ENCODE measurements around the gene SLC35F3. TPM values are rescaled to one million over a fixed set of nuclear protein-coding genes. Genes with fewer than 3 reads are reported as not detected.
"Not testable (repeated sequence)": the region's sequence is repeated elsewhere in the genome, so short reads cannot be mapped to it uniquely, and the experiment has no call there.

Gene SLC35F3
- polyA plus RNA-seq, 4 donors, result 0.63 to 2.0 (median 0.72) TPM

GRCh38 chr1:234240680-234241079, 336.2 kb downstream of the SLC35F3 start:
- no peak for DNase-seq (ENCODE audit: low read depth in 4 of 4, low spot score in 3 of 4)

GRCh38 chr1:234241941-234242490, 337.5 kb downstream of the SLC35F3 start:
- no peak for DNase-seq (ENCODE audit: low read depth in 4 of 4, low spot score in 3 of 4)

- no peak for DNase-seq (ENCODE audit: low read depth in 4 of 4, low spot score in 3 of 4)
Observed at GRCh38 chr1:234243521-234244260, 339.2 kb downstream of the SLC35F3 start.

GRCh38 chr1:234244482-234244881, 340.0 kb downstream of the SLC35F3 start:
- no peak for DNase-seq (ENCODE audit: low read depth in 4 of 4, low spot score in 3 of 4)

- DNase-seq (ENCODE audit: low read depth in 4 of 4, low spot score in 3 of 4), result no peak
Observed at GRCh38 chr1:234246638-234247116, 342.2 kb downstream of the SLC35F3 start.

GRCh38 chr1:234247746-234248145, 343.3 kb downstream of the SLC35F3 start:
- DNase-seq (ENCODE audit: low read depth in 4 of 4, low spot score in 3 of 4), result not testable (repeated sequence)

- no peak for DNase-seq (ENCODE audit: low read depth in 4 of 4, low spot score in 3 of 4)
Observed at GRCh38 chr1:234250747-234251146, 346.3 kb downstream of the SLC35F3 start.

- DNase-seq (ENCODE audit: low read depth in 4 of 4, low spot score in 3 of 4), result no peak
Observed at GRCh38 chr1:234253732-234254131, 349.3 kb downstream of the SLC35F3 start.

- DNase-seq (ENCODE audit: low read depth in 4 of 4, low spot score in 3 of 4), result no peak
Observed at GRCh38 chr1:234256359-234256758, 351.9 kb downstream of the SLC35F3 start.

- no peak for DNase-seq (ENCODE audit: low read depth in 4 of 4, low spot score in 3 of 4)
Observed at GRCh38 chr1:234258071-234258470, 353.6 kb downstream of the SLC35F3 start.

- DNase-seq (ENCODE audit: low read depth in 4 of 4, low spot score in 3 of 4), result no peak
Observed at GRCh38 chr1:234260578-234260977, 356.1 kb downstream of the SLC35F3 start.

GRCh38 chr1:234261545-234261944, 357.1 kb downstream of the SLC35F3 start:
- no peak for DNase-seq (ENCODE audit: low read depth in 4 of 4, low spot score in 3 of 4)

GRCh38 chr1:234262007-234262753, 357.7 kb downstream of the SLC35F3 start:
- no peak for DNase-seq (ENCODE audit: low read depth in 4 of 4, low spot score in 3 of 4)

GRCh38 chr1:234262754-234263105, 358.3 kb downstream of the SLC35F3 start:
- DNase-seq (ENCODE audit: low read depth in 4 of 4, low spot score in 3 of 4), result no peak

GRCh38 chr1:234264832-234265231, 360.4 kb downstream of the SLC35F3 start:
- DNase-seq (ENCODE audit: low read depth in 4 of 4, low spot score in 3 of 4), result no peak

- no peak for DNase-seq (ENCODE audit: low read depth in 4 of 4, low spot score in 3 of 4)
Observed at GRCh38 chr1:234265321-234265720, 360.8 kb downstream of the SLC35F3 start.

- DNase-seq (ENCODE audit: low read depth in 4 of 4, low spot score in 3 of 4), result no peak
Observed at GRCh38 chr1:234265861-234266260, 361.4 kb downstream of the SLC35F3 start.

GRCh38 chr1:234270093-234270492, 365.6 kb downstream of the SLC35F3 start:
- DNase-seq (ENCODE audit: low read depth in 4 of 4, low spot score in 3 of 4), result no peak

- no peak for DNase-seq (ENCODE audit: low read depth in 4 of 4, low spot score in 3 of 4)
Observed at GRCh38 chr1:234270581-234271242, 366.2 kb downstream of the SLC35F3 start.

- no peak for DNase-seq (ENCODE audit: low read depth in 4 of 4, low spot score in 3 of 4)
Observed at GRCh38 chr1:234271243-234271606, 366.7 kb downstream of the SLC35F3 start.

GRCh38 chr1:234272656-234273312, 368.3 kb downstream of the SLC35F3 start:
- no peak for DNase-seq (ENCODE audit: low read depth in 4 of 4, low spot score in 3 of 4)

All from left renal pelvis (tissue), 4 donors.